Spleen (tissue), 13 donors: ENCODE measurements around the gene MFN1. TPM values are rescaled to one million over a fixed set of nuclear protein-coding genes. Genes with fewer than 3 reads are reported as not detected.

Experiments
- DNase-seq: peaks from one replicate; pipeline ENCODE4 v3.0.0-alpha.2; 2020
- H3K27ac ChIP-seq, 8 donors: fragments of 200-600 bp; sonication (generic) in 7 of 8; 1 replicate in 4 of 8; 2 replicates in 4 of 8; pipeline versions ENCODE4 v1.5.0 to v1.8.0; 2016 to 2021; ENCODE audit warnings: inconsistent platforms in 4 of 8, mild to moderate bottlenecking in 4 of 8, moderate library complexity in 1 of 8
- H3K27me3 ChIP-seq, 7 donors: fragments of 200-600 bp; sonication (generic) in 6 of 7; replicated peaks in 1 of 7; 1 replicate in 4 of 7; 2 replicates in 3 of 7; pipeline versions ENCODE4 v1.5.0 to v1.8.0; 2016 to 2021; ENCODE audit warnings: inconsistent platforms in 3 of 7, mild to moderate bottlenecking in 1 of 7
- H3K36me3 ChIP-seq, 6 donors: fragments of 200-600 bp; sonication (generic) in 5 of 6; 1 replicate in 4 of 6; 2 replicates in 2 of 6; pipeline versions ENCODE4 v1.5.0 to v1.8.0; 2016 to 2021; ENCODE audit warnings: inconsistent platforms in 2 of 6
- H3K4me1 ChIP-seq, 6 donors: fragments of 200-600 bp; sonication (generic) in 5 of 6; 1 replicate in 3 of 6; 2 replicates in 3 of 6; pipeline versions ENCODE4 v1.5.0 to v1.8.0; 2016 to 2021; ENCODE audit warnings: inconsistent platforms in 3 of 6
- H3K4me3 ChIP-seq, 8 donors: fragments of 200-600 bp; sonication (generic) in 7 of 8; 1 replicate in 4 of 8; 2 replicates in 4 of 8; pipeline versions ENCODE4 v1.5.0 to v1.8.0; 2016 to 2021; ENCODE audit warnings: inconsistent platforms in 4 of 8, mild to moderate bottlenecking in 4 of 8, moderate library complexity in 2 of 8
- H3K9me3 ChIP-seq, 8 donors: fragments of 200-600 bp; sonication (generic) in 7 of 8; 1 replicate in 4 of 8; 2 replicates in 4 of 8; pipeline versions ENCODE4 v1.5.0 to v1.8.0; 2016 to 2021; ENCODE audit warnings: inconsistent platforms in 4 of 8
- CTCF ChIP-seq, 11 experiments: fragments of 200-600 bp in 7 of 11; fragments of 450-650 bp in 4 of 11; sonication (generic) in 4 of 11; IDR thresholded peaks in 8 of 11; conservative IDR thresholded peaks in 3 of 11; 1 replicate in 7 of 11; 2 replicates in 4 of 11; pipeline versions ENCODE4 v1.4.0 to v1.8.0; 2016 to 2021; ENCODE audit warnings: antibody characterized with exemption in 11 of 11, inconsistent platforms in 4 of 11, mild to moderate bottlenecking in 1 of 11
- POLR2A ChIP-seq, 3 donors: fragments of 450-650 bp; IDR thresholded peaks; one replicate each; pipeline ENCODE4 v1.5.1; 2017; ENCODE audit warnings: antibody characterized with exemption in 3 of 3, mild to moderate bottlenecking in 1 of 3
- POLR2AphosphoS5 ChIP-seq, 3 donors: sonication (generic); formaldehyde crosslinking; IDR thresholded peaks; one replicate each; pipeline ENCODE4 v1.5.1; 2017; ENCODE audit warnings: antibody characterized with exemption in 3 of 3
- WGBS, 5 donors: extraction: QIAGEN DNeasy Blood & Tissue Kit in 3 of 5; methylation state at CpG; one replicate each; pipeline versions ENCODE4 v1.1.5 to v1.1.7; 2013 to 2018; 5-methylcytosine and 5-hydroxymethylcytosine counted together
- intact Hi-C: fragments of 100-400 bp; cut with DNase I; formaldehyde crosslinking; loops from one replicate; pipeline ENCODE4 v1.15.0; 2023; ENCODE audit warnings: low total_unique reads
- long read RNA-seq, 2 donors: transcript quantifications; one replicate each; lab custom pipeline, GENCODE V29; 2026
- polyA plus RNA-seq, 3 donors: library from polyadenylated mRNA; stranded (reverse); fragments of 200-250 nt; gene quantifications; one replicate each; pipeline ENCODE4 v1.2.1, GENCODE V29; 2013
- total RNA-seq, 7 donors: library from RNA; depleted of rRNA in 3 of 7; stranded (reverse); fragments of >200 nt in 3 of 7; fragmentation: NEBNext Ultra II Directional in 4 of 7; extraction: Animal tissue kit (Norgen Biotek cat#: 25700) in 4 of 7; gene quantifications; one replicate each; pipeline versions ENCODE4 v1.1.0 to v1.2.1, GENCODE V29; 2016 to 2021
- donor health status: healthy with polysubstance abuse.
- donor health status: DM: no; HTN: no; CAD: no; lungs with moderate emphysema.
- donor health status: DM: no; HTN: no; CAD: no.
- donor health status: Bipolar disorder and iron deficiency.
- donor health status: healthy.
- donor health status: DM: no; HTN: no; CAD: no.
- donor health status: DM: yes; HTN: yes; CAD: no.

The MFN1 gene
- total RNA-seq (10 to 100 TPM; 43.7 to 74.4 (median 64.1) TPM), polyA plus RNA-seq (10 to 100 TPM; 19.0 to 26.1 (median 24.1) TPM)
- long read RNA-seq, donor 1, full-length matches to known transcripts: 3 of 3 reads
- long read RNA-seq, donor 1, partial matches to known transcripts: 0 of 3 reads
- long read RNA-seq, donor 1, other reads (novel, unspliced or antisense): 0 of 3 reads
- long read RNA-seq, donor 2: 0 reads

DNA sequence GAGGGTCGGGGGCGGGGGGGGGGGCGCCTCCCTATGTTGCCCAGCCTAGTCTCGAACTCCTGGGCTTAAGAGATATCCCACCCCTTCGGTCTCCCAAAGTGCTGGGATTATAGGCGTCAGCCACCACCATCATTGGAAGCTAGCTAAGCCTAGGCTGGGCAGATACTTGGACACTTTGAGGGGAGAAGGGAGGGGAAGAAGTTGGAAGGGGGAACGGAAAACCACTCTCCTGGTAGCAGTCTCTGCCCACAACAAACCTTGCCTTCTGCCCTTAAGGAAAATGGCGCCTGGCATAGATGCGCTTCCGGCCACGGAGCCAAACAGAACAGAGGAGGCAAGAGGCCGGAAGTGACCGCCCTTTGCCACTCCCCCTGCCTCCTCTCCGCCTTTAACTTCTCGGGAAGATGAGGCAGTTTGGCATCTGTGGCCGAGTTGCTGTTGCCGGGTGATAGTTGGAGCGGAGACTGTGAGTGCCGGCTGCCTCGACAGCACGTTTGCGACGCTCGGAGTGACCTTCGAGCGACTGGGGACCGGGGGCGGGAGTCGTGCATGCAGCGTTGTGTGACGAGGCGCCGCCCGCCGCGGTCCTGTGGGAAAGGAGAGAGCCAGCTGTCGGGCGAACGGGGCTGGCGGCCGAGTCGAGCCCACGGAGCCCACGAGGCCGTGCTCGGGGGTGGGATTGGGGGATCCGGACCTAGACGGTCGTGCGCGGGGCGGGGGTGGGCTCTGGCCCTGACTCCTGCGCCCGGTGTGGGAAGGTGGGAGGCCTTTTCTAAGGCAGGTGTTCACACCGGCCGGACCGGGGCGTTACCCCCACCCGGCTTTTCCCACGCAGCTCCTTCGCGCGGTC lies at the start of gene MFN1:
MFN1 (plus strand) TSS at position 365 of the 850 bp plus-strand sequence. CDS start 1,143 bp downstream, outside the sequence.
- 0 to 2% (median 1%) methylated on average over 20 to 63 of the region's 63 CpGs for WGBS, 5 donors

GRCh38 chr3:179297971-179298725 lies 49.4 kb upstream of the MFN1 start:
- intact Hi-C loops: no loop called here
- WGBS, 5 donors: 54 to 80% (median 72%) methylated on average over 5 of the region's 5 CpGs

More for the DNA sequence above, at the start of gene MFN1:
- Histone ChIP-seq H3K4me3 (peak within 1 kb of the TSS; percentile 69 to 98 (median 93)), H3K9me3 (no peaks in the 10 kb centered on the region), H3K36me3 (peaks cover 0 to 37% (median 24%) of the 10 kb centered on the region in 6 donors), H3K27me3 (no peaks in the 10 kb centered on the region), H3K4me1 (peaks cover 17 to 56% (median 34%) of the 10 kb centered on the region in 6 donors), H3K27ac (peak within 1 kb of the TSS; percentile 73 to 95 (median 88))
- DNase-seq: peak; percentile 97
- intact Hi-C loops: loop anchor here (10.0 kb wide), 1 partner anchor 217 kb away; the partner anchor contains the start of gene ACTL6A
- peak in 1 of 11 experiments; percentile 18 for TF ChIP-seq CTCF (IDR thresholded peaks at IDR 0.05 in 8 of 11, conservative IDR thresholded peaks at IDR 0.05 in 3 of 11)
- TF ChIP-seq POLR2AphosphoS5 (IDR thresholded peaks at IDR 0.05): peak; percentile 91 to 93 (median 92)
- TF ChIP-seq POLR2A (IDR thresholded peaks at IDR 0.05): peak in 2 of 3 donors; percentile 10 to 33

GRCh38 chr3:179299316-179299715 lies 48.2 kb upstream of the MFN1 start:
- 84 to 94% (median 91%) methylated on average over 2 of the region's 2 CpGs for WGBS, 5 donors
- no peak overlapping the region for H3K27ac ChIP-seq
- H3K9me3 ChIP-seq: peaks cover 0 to 9% (median 0%) of the 10 kb centered on the region in 8 donors
- no peaks in the 10 kb centered on the region for H3K4me1 ChIP-seq
- intact Hi-C loops: no loop called here
- H3K4me3 ChIP-seq: no peak overlapping the region
- TF ChIP-seq POLR2AphosphoS5 (IDR thresholded peaks at IDR 0.05) (no peak), CTCF (IDR thresholded peaks at IDR 0.05 in 8 of 11, conservative IDR thresholded peaks at IDR 0.05 in 3 of 11) (no peak), POLR2A (IDR thresholded peaks at IDR 0.05) (no peak)
- DNase-seq: no peak
- H3K36me3 ChIP-seq: no peaks in the 10 kb centered on the region
- no peaks in the 10 kb centered on the region for H3K27me3 ChIP-seq

More at GRCh38 chr3:179297971-179298725, 49.4 kb upstream of the MFN1 start:
- H3K27ac ChIP-seq: peak overlapping the region in 4 of 8 donors; percentile 9 to 41 (median 38)
- DNase-seq: no peak
- H3K4me3 ChIP-seq: no peak overlapping the region
- peaks cover 0 to 9% (median 0%) of the 10 kb centered on the region in 8 donors for H3K9me3 ChIP-seq
- no peaks in the 10 kb centered on the region for H3K4me1 ChIP-seq
- H3K27me3 ChIP-seq: no peaks in the 10 kb centered on the region
- H3K36me3 ChIP-seq: no peaks in the 10 kb centered on the region
- TF ChIP-seq POLR2AphosphoS5 (IDR thresholded peaks at IDR 0.05): peak in 1 of 3 donors; percentile 37
- TF ChIP-seq POLR2A (IDR thresholded peaks at IDR 0.05): no peak

GRCh38 chr3:179299999-179300613 lies 47.4 kb upstream of the MFN1 start:
- 76 to 89% (median 86%) methylated on average over 5 of the region's 5 CpGs for WGBS, 5 donors
- H3K36me3 ChIP-seq: no peaks in the 10 kb centered on the region
- H3K4me3 ChIP-seq: no peak overlapping the region
- no peak for DNase-seq
- intact Hi-C loops: no loop called here
- no peaks in the 10 kb centered on the region for H3K27me3 ChIP-seq
- H3K4me1 ChIP-seq: no peaks in the 10 kb centered on the region
- TF ChIP-seq POLR2A (IDR thresholded peaks at IDR 0.05): no peak
- no peak for TF ChIP-seq CTCF (IDR thresholded peaks at IDR 0.05 in 8 of 11, conservative IDR thresholded peaks at IDR 0.05 in 3 of 11)
- no peak for TF ChIP-seq POLR2AphosphoS5 (IDR thresholded peaks at IDR 0.05)
- H3K9me3 ChIP-seq: peaks cover 0 to 9% (median 0%) of the 10 kb centered on the region in 8 donors
- H3K27ac ChIP-seq: no peak overlapping the region
